Endodermal cell (in vitro differentiated cells): Measurements from ENCODE around the gene CAPN14. TPM values are rescaled to one million over a fixed set of nuclear protein-coding genes. Genes with fewer than 3 reads are reported as not detected.

Experiments used
- DNase-seq: peaks from one replicate; pipeline ENCODE4 v3.0.0-alpha.2; 2017
- H3K27ac ChIP-seq: 2 replicates; pipeline ENCODE4 v1.5.1; 2013; ENCODE audit warnings: mild to moderate bottlenecking, low read depth, low read length, moderate library complexity
- H3K27me3 ChIP-seq: 2 replicates; pipeline ENCODE4 v1.6.1; 2013; ENCODE audit warnings: mild to moderate bottlenecking, low read length, moderate library complexity; ENCODE audit not compliant: insufficient read depth, control insufficient read depth, poor library complexity, severe bottlenecking
- H3K36me3 ChIP-seq: 2 replicates; pipeline ENCODE4 v1.7.0; 2013; ENCODE audit warnings: mild to moderate bottlenecking, low read length, moderate library complexity; ENCODE audit not compliant: control insufficient read depth, insufficient read depth
- H3K4me1 ChIP-seq: one replicate; pipeline ENCODE4 v1.7.0; 2013; ENCODE audit warnings: low read length; ENCODE audit not compliant: control insufficient read depth, insufficient read depth
- H3K4me3 ChIP-seq: 2 replicates; pipeline ENCODE4 v1.5.1; 2013; ENCODE audit warnings: mild to moderate bottlenecking, low read length, moderate library complexity
- H3K9ac ChIP-seq: 2 replicates; pipeline ENCODE4 v1.6.1; 2013; ENCODE audit warnings: mild to moderate bottlenecking, low read length, moderate library complexity; ENCODE audit not compliant: poor library complexity, severe bottlenecking; ENCODE audit errors: extremely low read depth
- H3K9me3 ChIP-seq: 2 replicates; pipeline ENCODE4 v1.6.1; 2013; ENCODE audit warnings: mild to moderate bottlenecking, low read length, moderate library complexity; ENCODE audit not compliant: control insufficient read depth
- H3K27ac Mint-ChIP-seq: 2 replicates; pipeline ENCODE4 v1.8.0; 2020; ENCODE audit warnings: mixed read lengths
- H3K27me3 Mint-ChIP-seq: 2 replicates; pipeline ENCODE4 v1.8.0; 2021; ENCODE audit warnings: mild to moderate bottlenecking, mixed read lengths; ENCODE audit not compliant: insufficient read depth
- H3K36me3 Mint-ChIP-seq: 2 replicates; pipeline ENCODE4 v1.8.0; 2020; ENCODE audit warnings: low read depth, mixed read lengths
- H3K4me1 Mint-ChIP-seq: 2 replicates; pipeline ENCODE4 v1.8.0; 2020; ENCODE audit warnings: mixed read lengths
- H3K4me3 Mint-ChIP-seq: 2 replicates; pipeline ENCODE4 v1.8.0; 2020; ENCODE audit warnings: mild to moderate bottlenecking, moderate library complexity, mixed read lengths
- H3K9me3 Mint-ChIP-seq: 2 replicates; pipeline ENCODE4 v1.8.0; 2020; ENCODE audit warnings: mild to moderate bottlenecking, mixed read lengths
- CTCF ChIP-seq: fragments of 200-600 bp; sonication (generic); conservative IDR thresholded peaks from 2 replicates; pipeline ENCODE4 v1.5.0; 2021; ENCODE audit warnings: antibody characterized with exemption, mild to moderate bottlenecking
- WGBS, 2 experiments: methylation state at CpG; one replicate each; pipeline versions ENCODE4 v1.1.5 to v1.1.7; 2013; ENCODE audit warnings: missing lambda C conversion rate in 2 of 2, mixed read lengths in 1 of 2; ENCODE audit not compliant: insufficient coverage in 1 of 2, insufficient read length in 1 of 2; 5-methylcytosine and 5-hydroxymethylcytosine counted together
- total RNA-seq, 2 donors: library from RNA; stranded (reverse); fragmentation: NEBNext Ultra II Directional in 1 of 2; extraction: Animal tissue kit (Norgen Biotek cat#: 25700) in 1 of 2; gene quantifications; 2 replicates in 1 of 2; 3 replicates in 1 of 2; pipeline ENCODE4 v1.2.1, GENCODE V29; 2021

Gene CAPN14
- total RNA-seq, 2 donors from 2014 or later = 0.31 to 0.40 TPM

GRCh38 chr2:31205613-31206012 lies 11.7 kb downstream of the CAPN14 start:
- TF ChIP-seq CTCF = no peak

GRCh38 chr2:31205186-31205585 lies 12.1 kb downstream of the CAPN14 start:
- Mint-ChIP-seq H3K27ac (no peak overlapping the region), H3K4me3 (no peak overlapping the region), H3K9me3 (no peaks in the 10 kb centered on the region), H3K4me1 (peaks cover 30% of the 10 kb centered on the region), H3K27me3 (peaks cover 24% of the 10 kb centered on the region), H3K36me3 (no peaks in the 10 kb centered on the region)
- Histone ChIP-seq H3K36me3 (no peaks in the 10 kb centered on the region), H3K27me3 (peaks cover 3% of the 10 kb centered on the region), H3K9me3 (no peaks in the 10 kb centered on the region), H3K4me1 (peaks cover 9% of the 10 kb centered on the region), H3K27ac (no peak overlapping the region), H3K4me3 (no peak overlapping the region), H3K9ac (no peak overlapping the region)
- WGBS, 2 experiments = 90 to 93% methylated on average over 8 to 9 of the region's 9 CpGs
- TF ChIP-seq CTCF = no peak
- DNase-seq = no peak

More at GRCh38 chr2:31205613-31206012, 11.7 kb downstream of the CAPN14 start:
- 93 to 100% methylated on average over 1 to 3 of the region's 3 CpGs for WGBS, 2 experiments
- no peaks in the 10 kb centered on the region for H3K36me3 Mint-ChIP-seq
- peaks cover 30% of the 10 kb centered on the region for H3K4me1 Mint-ChIP-seq
- Histone ChIP-seq H3K36me3 (no peaks in the 10 kb centered on the region), H3K4me1 (peaks cover 9% of the 10 kb centered on the region), H3K4me3 (no peak overlapping the region), H3K27ac (no peak overlapping the region), H3K9me3 (no peaks in the 10 kb centered on the region), H3K9ac (no peak overlapping the region), H3K27me3 (peaks cover 3% of the 10 kb centered on the region)
- no peak for DNase-seq
- H3K4me3 Mint-ChIP-seq = no peak overlapping the region
- H3K27me3 Mint-ChIP-seq = peaks cover 24% of the 10 kb centered on the region
- H3K9me3 Mint-ChIP-seq = no peaks in the 10 kb centered on the region
- no peak overlapping the region for H3K27ac Mint-ChIP-seq

- WGBS, 2 experiments = 95 to 100% methylated on average over 4 to 6 of the region's 6 CpGs
- peaks cover 3% of the 10 kb centered on the region for H3K27me3 ChIP-seq
- no peak for TF ChIP-seq CTCF
- peaks cover 22% of the 10 kb centered on the region for H3K27me3 Mint-ChIP-seq
- H3K4me1 ChIP-seq = peaks cover 9% of the 10 kb centered on the region
- H3K36me3 Mint-ChIP-seq = no peaks in the 10 kb centered on the region
- H3K9me3 Mint-ChIP-seq = no peaks in the 10 kb centered on the region
- H3K36me3 ChIP-seq = no peaks in the 10 kb centered on the region
- H3K27ac Mint-ChIP-seq = no peak overlapping the region
- no peak overlapping the region for H3K27ac ChIP-seq
- DNase-seq = no peak
- H3K9ac ChIP-seq = no peak overlapping the region
- no peak overlapping the region for H3K4me3 Mint-ChIP-seq
- H3K4me1 Mint-ChIP-seq = peaks cover 29% of the 10 kb centered on the region
- no peaks in the 10 kb centered on the region for H3K9me3 ChIP-seq
- no peak overlapping the region for H3K4me3 ChIP-seq
Measured at GRCh38 chr2:31204783-31205182, 12.5 kb downstream of the CAPN14 start.
